ENCODE data around the gene C2orf49. TPM values are rescaled to one million over a fixed set of nuclear protein-coding genes. Genes with fewer than 3 reads are reported as not detected.

Gene C2orf49
- total RNA-seq, 1 donor from 2014 or later = 15.8 TPM

DNA sequence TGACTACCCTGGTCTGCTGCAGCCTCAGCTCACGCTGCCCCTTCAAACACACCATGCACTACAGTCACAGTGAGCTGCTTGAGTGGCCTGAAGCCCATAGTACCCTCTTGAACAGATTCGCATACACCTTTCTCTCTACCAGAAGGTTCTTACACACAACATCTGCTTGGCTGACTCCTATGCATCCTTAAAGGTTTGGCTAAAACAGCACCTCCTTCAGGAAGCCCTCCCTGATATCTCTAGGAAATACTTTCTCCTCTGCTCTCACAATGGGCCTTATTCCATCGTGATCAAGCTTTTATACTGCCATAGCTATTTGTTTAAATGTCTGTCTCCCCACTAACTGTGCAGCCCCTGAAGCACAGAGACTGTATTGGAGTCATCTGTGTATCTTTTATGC lies 39.3 kb upstream of the C2orf49 start:
- H3K27ac Mint-ChIP-seq (ENCODE audit: unreplicated experiment) = no peak overlapping the region
- H3K4me1 Mint-ChIP-seq (ENCODE audit: unreplicated experiment) = no peaks in the 10 kb centered on the region
- no peaks in the 10 kb centered on the region for H3K27me3 Mint-ChIP-seq (ENCODE audit: unreplicated experiment)
- no peak for TF ChIP-seq CTCF (IDR thresholded peaks at IDR 0.05; ENCODE audit: unreplicated experiment)
- H3K4me3 Mint-ChIP-seq (ENCODE audit: unreplicated experiment) = no peak overlapping the region
- no peak for DNase-seq (ENCODE audit: low spot score)
- no peaks in the 10 kb centered on the region for H3K9me3 Mint-ChIP-seq (ENCODE audit: unreplicated experiment)
- peaks cover 17% of the 10 kb centered on the region for H3K36me3 Mint-ChIP-seq (ENCODE audit: low read depth, unreplicated experiment)

GRCh38 chr2:105299290-105299689 lies 38.0 kb upstream of the C2orf49 start:
- Mint-ChIP-seq H3K36me3 (ENCODE audit: low read depth, unreplicated experiment) (peaks cover 15% of the 10 kb centered on the region), H3K4me1 (ENCODE audit: unreplicated experiment) (no peaks in the 10 kb centered on the region), H3K9me3 (ENCODE audit: unreplicated experiment) (no peaks in the 10 kb centered on the region), H3K4me3 (ENCODE audit: unreplicated experiment) (no peak overlapping the region), H3K27me3 (ENCODE audit: unreplicated experiment) (no peaks in the 10 kb centered on the region), H3K27ac (ENCODE audit: unreplicated experiment) (no peak overlapping the region)
- peak; percentile 25 for TF ChIP-seq CTCF (IDR thresholded peaks at IDR 0.05; ENCODE audit: unreplicated experiment)
- DNase-seq (ENCODE audit: low spot score) = peak; percentile 29

DNA sequence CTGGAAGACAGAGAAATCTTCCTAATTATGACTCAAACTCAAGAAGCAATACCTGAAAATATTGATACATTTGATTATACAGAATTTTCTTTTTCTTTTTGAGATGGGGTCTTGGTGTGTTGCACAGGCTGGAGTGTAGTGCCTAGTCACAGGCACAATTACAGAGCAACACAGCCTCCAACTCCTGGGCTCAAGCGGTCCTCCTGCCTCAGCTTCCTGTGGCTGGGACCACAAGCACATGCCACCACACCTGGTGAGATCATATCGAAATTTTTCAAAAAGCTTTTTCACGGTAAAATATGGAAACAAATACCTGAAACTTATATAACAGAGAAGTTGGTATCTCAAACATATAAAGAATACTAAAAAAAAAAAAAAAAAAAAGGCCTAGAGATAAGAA lies 35.7 kb upstream of the C2orf49 start:
- no peaks in the 10 kb centered on the region for H3K4me1 Mint-ChIP-seq (ENCODE audit: unreplicated experiment)
- no peaks in the 10 kb centered on the region for H3K9me3 Mint-ChIP-seq (ENCODE audit: unreplicated experiment)
- DNase-seq (ENCODE audit: low spot score) = no peak
- H3K4me3 Mint-ChIP-seq (ENCODE audit: unreplicated experiment) = no peak overlapping the region
- H3K36me3 Mint-ChIP-seq (ENCODE audit: low read depth, unreplicated experiment) = peaks cover 6% of the 10 kb centered on the region
- H3K27ac Mint-ChIP-seq (ENCODE audit: unreplicated experiment) = no peak overlapping the region
- TF ChIP-seq CTCF (IDR thresholded peaks at IDR 0.05; ENCODE audit: unreplicated experiment) = no peak
- no peaks in the 10 kb centered on the region for H3K27me3 Mint-ChIP-seq (ENCODE audit: unreplicated experiment)

- DNase-seq (ENCODE audit: low spot score) = no peak
- peaks cover 15% of the 10 kb centered on the region for H3K36me3 Mint-ChIP-seq (ENCODE audit: low read depth, unreplicated experiment)
- no peak for TF ChIP-seq CTCF (IDR thresholded peaks at IDR 0.05; ENCODE audit: unreplicated experiment)
- H3K4me3 Mint-ChIP-seq (ENCODE audit: unreplicated experiment) = no peak overlapping the region
- no peaks in the 10 kb centered on the region for H3K4me1 Mint-ChIP-seq (ENCODE audit: unreplicated experiment)
- H3K9me3 Mint-ChIP-seq (ENCODE audit: unreplicated experiment) = no peaks in the 10 kb centered on the region
- peaks cover 5% of the 10 kb centered on the region for H3K27me3 Mint-ChIP-seq (ENCODE audit: unreplicated experiment)
- H3K27ac Mint-ChIP-seq (ENCODE audit: unreplicated experiment) = no peak overlapping the region
Measured at GRCh38 chr2:105307146-105307545, 30.2 kb upstream of the C2orf49 start.

- Mint-ChIP-seq H3K27ac (ENCODE audit: unreplicated experiment) (no peak overlapping the region), H3K4me3 (ENCODE audit: unreplicated experiment) (no peak overlapping the region), H3K36me3 (ENCODE audit: low read depth, unreplicated experiment) (peaks cover 15% of the 10 kb centered on the region), H3K4me1 (ENCODE audit: unreplicated experiment) (no peaks in the 10 kb centered on the region), H3K9me3 (ENCODE audit: unreplicated experiment) (no peaks in the 10 kb centered on the region), H3K27me3 (ENCODE audit: unreplicated experiment) (peaks cover 5% of the 10 kb centered on the region)
- DNase-seq (ENCODE audit: low spot score) = no peak
- TF ChIP-seq CTCF (IDR thresholded peaks at IDR 0.05; ENCODE audit: unreplicated experiment) = no peak
Measured at GRCh38 chr2:105307550-105307949, 29.8 kb upstream of the C2orf49 start.
